CD4-positive, alpha-beta T cell treated with Interleukin-1 beta for 1 hour (primary cell): ENCODE results near the gene CMTM7.

Experiments
- DNase-seq, 2 donors: peaks; one replicate each; pipeline ENCODE4 v3.0.0-alpha.2; 2020 to 2022

The CMTM7 gene

DNA sequence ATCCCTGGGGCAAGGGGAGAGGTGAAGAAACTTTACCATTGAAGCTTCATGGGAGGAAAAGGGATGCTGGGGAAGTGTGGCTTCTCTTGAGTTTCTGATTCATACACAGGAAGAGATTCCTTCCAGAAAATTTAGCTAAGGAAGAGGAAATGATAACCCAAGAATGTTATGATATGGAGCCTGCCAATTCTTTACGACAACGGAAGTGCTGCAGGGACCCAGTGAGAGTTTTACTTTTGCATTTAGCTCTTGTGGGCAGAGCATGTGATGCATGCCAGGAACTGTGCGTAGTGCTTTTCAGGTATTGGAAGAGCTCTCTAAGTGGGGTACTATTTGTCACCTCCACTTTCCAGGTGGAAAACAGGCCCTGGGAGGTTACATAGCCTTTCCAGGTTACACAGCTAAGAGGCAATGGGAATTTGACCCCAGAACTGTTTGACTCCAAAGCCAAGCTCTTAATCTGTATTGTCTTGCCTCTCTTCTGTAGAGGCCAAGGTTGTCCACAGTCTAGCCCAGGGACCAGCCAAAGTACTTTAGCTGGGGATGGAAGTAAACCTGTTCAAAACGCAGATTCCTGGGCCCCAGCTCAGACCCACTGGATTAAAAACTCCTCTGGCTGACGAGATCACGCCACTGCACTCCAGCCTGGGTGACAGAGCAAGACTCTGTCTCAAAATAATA is 23.0 kb downstream of the CMTM7 start:
- DNase-seq, result peak; percentile 56 to 61

GRCh38 chr3:32419742-32420125 is 28.1 kb downstream of the CMTM7 start:
- DNase-seq, result no peak

DNA sequence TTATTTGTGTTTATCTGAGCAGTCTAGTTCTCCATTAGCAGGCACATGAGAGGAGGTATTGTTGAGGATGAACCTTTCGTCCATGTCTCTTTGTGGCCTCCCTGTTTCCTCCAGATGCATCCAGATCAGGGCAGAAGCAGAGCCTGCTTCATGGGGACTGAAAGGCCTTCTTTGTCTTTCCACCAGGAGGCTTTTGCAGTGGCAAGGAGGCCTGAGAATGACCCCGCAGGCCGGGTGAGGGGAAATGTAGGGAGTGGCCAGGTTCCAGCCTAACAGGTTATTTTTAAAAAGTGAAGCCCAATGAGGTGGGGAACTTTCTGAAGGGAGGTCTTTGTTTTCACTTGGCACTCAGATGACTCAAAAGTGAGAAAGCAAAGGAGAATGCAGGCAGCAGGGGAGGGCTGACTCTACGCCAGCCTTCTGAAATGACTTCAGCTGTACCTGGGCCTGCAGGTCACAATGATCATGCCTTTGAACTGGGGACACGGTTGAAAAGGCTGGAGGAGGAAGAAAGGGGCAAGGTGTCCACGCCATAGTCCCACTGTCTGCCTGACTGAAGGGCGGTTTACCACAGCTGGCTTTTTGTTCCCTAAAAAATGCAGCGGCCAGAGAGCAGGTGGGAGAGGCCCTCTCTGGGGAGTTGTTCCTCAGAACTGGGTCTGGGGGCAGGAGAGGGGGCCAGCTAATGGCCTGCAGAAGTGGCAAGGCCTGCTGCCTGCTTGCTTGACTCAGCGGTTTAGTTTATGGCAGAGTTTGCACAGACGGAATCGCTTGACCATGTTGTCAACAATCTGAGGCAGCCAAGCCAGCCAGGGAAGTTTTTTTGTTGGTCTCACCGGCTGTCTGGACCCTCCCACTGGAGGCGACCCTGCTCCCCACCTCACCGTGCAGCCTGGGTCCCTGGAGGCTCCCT is 28.7 kb downstream of the CMTM7 start:
- DNase-seq, result peak in 1 of 2 donors; percentile 38

DNA sequence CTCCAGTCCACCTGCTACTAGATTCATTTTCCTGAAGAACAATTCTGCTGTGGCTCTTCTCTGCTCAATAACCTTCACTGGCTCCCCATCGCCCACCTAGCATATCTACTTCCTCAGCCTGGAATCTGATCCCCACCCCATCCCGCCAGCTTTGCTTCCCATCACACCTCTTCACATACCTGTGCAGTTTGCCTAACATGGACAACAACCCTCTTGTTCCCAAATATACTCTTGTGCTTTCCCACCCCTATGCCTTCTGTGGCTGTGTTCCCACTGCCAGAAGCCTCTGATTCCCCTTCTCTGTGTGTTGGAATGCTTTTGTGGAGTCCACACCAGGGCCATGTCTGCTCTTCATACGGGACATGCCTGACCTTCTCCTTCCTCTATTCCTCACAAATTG is 29.5 kb downstream of the CMTM7 start:
- no peak for DNase-seq

- peak in 1 of 2 donors; percentile 25 for DNase-seq
These were observed 30.6 kb downstream of the CMTM7 start for GRCh38 chr3:32421991-32422859.

DNA sequence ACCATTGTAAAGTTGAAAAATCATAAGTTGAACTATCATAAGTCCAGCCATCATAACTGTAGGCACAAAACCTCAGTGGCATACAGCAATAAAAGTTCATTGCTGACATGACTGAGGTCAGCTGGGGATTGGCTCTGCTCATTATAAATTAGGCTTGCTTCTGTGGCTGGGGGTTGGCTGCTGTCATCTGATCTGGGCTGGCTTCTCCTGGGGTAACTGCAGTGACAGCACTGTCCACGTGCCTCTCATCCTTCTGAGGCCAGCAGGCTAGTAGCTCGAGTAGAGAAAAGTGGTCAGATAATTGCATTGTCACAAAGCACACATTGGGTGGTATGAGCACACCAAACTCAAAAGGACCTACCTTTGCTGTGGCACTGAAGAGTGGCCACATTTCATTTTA is 31.3 kb downstream of the CMTM7 start:
- no peak for DNase-seq

DNA sequence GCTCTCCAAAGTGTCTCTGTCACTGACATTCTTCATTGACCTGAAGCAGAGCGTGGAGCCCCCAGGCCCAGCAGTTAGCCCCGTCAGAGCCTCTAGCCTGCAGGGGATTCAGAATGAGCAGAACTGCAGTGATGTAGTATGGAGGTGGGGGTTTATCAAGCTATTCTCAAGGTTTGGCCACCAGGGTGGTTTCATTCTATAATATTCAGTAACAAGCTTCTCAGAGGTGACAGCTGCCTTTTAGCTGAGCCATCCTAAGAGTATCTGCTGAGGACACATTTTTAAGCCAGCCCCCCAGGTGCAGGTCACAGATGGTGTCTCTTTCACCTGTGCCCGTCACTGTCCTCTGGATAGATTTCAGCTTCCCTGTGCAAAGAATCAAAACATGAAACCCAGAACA is 31.9 kb downstream of the CMTM7 start:
- no peak for DNase-seq

DNA sequence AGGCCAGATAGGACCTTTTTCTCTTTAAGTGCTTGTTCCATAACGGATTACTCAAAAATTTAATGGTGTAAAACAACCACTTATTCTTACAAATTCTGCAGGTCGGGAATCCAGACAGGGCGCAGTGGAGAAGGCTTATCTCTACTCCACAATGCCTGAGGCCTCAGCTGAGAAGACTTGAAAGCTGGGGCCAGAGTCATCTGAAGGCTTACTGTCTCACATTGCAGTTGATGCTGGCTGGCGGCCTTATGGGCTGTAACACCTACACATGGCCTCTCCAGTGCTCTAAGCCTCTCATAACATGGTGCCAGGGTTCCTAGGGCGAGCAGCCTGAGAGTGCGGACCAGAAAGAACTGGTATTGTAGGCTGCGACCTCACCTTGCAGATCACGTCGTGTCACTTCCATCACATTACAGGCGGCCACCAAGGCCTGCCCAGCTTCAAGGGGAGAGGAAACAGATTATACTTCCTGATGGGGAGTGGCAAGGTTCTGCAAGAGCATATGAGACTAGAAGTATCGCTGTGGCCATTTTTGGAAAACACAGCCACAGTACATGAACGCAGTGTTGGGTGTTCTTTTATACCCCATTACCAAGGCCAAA is 32.4 kb downstream of the CMTM7 start:
- peak; percentile 42 to 55 for DNase-seq

GRCh38 chr3:32424581-32425250 is 33.1 kb downstream of the CMTM7 start:
- DNase-seq, result no peak

- DNase-seq, result peak; percentile 40 to 61
These were observed 36.7 kb downstream of the CMTM7 start for GRCh38 chr3:32428092-32429068.

DNA sequence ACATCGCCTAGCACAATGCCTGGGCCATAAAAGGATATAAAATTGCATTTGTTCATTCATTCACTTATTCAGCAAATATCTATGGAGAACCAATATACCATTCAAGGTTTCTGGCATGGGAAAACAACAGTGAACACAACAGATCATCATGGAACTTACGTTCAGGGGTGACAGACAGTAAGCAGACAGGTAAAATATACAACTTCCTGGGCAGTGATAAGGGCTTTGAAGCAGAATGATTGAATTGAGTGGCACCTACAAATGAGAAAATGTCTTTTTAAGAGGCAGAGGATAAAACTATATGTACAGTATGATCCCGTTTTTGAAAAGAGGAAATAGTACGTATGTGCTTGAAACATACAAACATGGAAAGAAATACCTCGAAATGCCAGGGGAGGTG is 39.2 kb downstream of the CMTM7 start:
- DNase-seq, result peak in 1 of 2 donors; percentile 37

DNA sequence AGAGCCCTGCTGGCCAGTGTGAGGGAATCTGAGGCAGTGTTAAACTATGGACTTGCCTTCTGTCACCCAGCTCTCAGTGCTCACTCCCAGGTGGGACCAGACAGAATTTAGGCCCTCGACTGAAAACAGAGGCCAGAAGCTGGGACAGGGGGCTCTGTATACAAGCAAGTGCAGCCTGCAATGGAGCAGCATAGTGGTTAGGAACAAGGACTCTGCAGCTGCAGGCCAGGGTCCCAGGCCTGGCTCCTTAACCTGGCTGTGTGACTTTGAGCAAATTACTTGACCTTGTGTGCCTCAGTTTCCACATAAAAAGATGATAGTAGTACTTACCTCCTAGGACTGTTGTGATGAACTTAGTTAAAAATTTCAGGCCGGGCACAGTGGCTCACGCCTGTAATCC is 39.8 kb downstream of the CMTM7 start:
- DNase-seq, result no peak

GRCh38 chr3:32432045-32432710 is 40.5 kb downstream of the CMTM7 start:
- peak; percentile 23 to 43 for DNase-seq

GRCh38 chr3:32432711-32433530 is 41.3 kb downstream of the CMTM7 start:
- DNase-seq, result peak; percentile 13 to 71

- no peak for DNase-seq
These were observed 42.6 kb downstream of the CMTM7 start for GRCh38 chr3:32434206-32434605.

- DNase-seq, result no peak
These were observed 44.5 kb downstream of the CMTM7 start for GRCh38 chr3:32435911-32436815.

- no peak for DNase-seq
These were observed 45.1 kb downstream of the CMTM7 start for GRCh38 chr3:32436816-32437189.

- DNase-seq, result no peak
These were observed 46.2 kb downstream of the CMTM7 start for GRCh38 chr3:32437896-32438295.
